GM18498 (cell line): ENCODE results near the gene PBX1.

Experiments
- ATAC-seq: cut with Tn5 transposase; IDR thresholded peaks from one replicate; pipeline ENCODE4 v1.9.1; 2021; ENCODE audit warnings: mild to moderate bottlenecking, moderate library complexity; ENCODE audit not compliant: unreplicated experiment

PBX1 gene

GRCh38 chr1:164901031-164901430 is 342.0 kb downstream of the PBX1 start:
- ATAC-seq = no peak
